ENCODE results near the gene LRRC32. TPM values are rescaled to one million over a fixed set of nuclear protein-coding genes. Genes with fewer than 3 reads are reported as not detected.

Gene LRRC32
- total RNA-seq, 1 experiment from 2014 or later: 0.46 TPM

- peaks cover 6 to 8% (median 6%) of the 10 kb centered on the region in 3 experiments; a peak in 4 of 7 replicates for H3K36me3 Mint-ChIP-seq (ENCODE audit: insufficient read depth in 1 of 3, low read depth in 3 of 3)
- H3K18ac ChIP-seq (ENCODE audit: insufficient read length, low read depth, low read length): no peak overlapping the region
- no peak overlapping the region for H2AFZ ChIP-seq (ENCODE audit: low read length)
- no peaks in the 10 kb centered on the region for H3K27me3 ChIP-seq (ENCODE audit: insufficient read depth, low read length)
- peaks cover 6% of the 10 kb centered on the region in 2 experiments for H3K9me3 Mint-ChIP-seq
- H3T11ph ChIP-seq (ENCODE audit: low read length): no peak overlapping the region
- no peak overlapping the region for H4K91ac ChIP-seq (ENCODE audit: insufficient read length, low read depth, low read length)
- H3K79me1 ChIP-seq (ENCODE audit: insufficient read depth, low read depth, low read length, poor library complexity, severe bottlenecking): no peaks in the 10 kb centered on the region
- H3K4ac ChIP-seq (ENCODE audit: low read depth, low read length): no peak overlapping the region
- peaks cover 22 to 36% of the 10 kb centered on the region in 2 experiments for H3K4me1 Mint-ChIP-seq
- no peaks in the 10 kb centered on the region; the same call in 1 of the 2 replicates for H3K4me1 ChIP-seq (ENCODE audit: insufficient read depth, low read length)
- H3K27me3 Mint-ChIP-seq (ENCODE audit: low read depth): peaks cover 2% of the 10 kb centered on the region; the same call in 1 of the 2 replicates
- no peaks in the 10 kb centered on the region for H3K9me3 ChIP-seq (ENCODE audit: control insufficient read depth, low read depth, low read length)
- no peak overlapping the region for H3K27ac ChIP-seq (ENCODE audit: insufficient read length, low read depth, low read length)
- no peak overlapping the region for H3K9ac ChIP-seq (ENCODE audit: extremely low read depth, insufficient read length, low read length)
- H3K4me3 Mint-ChIP-seq: no peak overlapping the region
- H3K23me2 ChIP-seq (ENCODE audit: insufficient read length, low read depth, low read length, poor library complexity, severe bottlenecking): peaks cover 2% of the 10 kb centered on the region
- H3K14ac ChIP-seq (ENCODE audit: insufficient read depth, low read length): no peak overlapping the region
- H3K79me2 ChIP-seq (ENCODE audit: insufficient read depth, low read length): no peaks in the 10 kb centered on the region
- TF ChIP-seq CTCF (conservative IDR thresholded peaks at IDR 0.05): no peak
- H3K23ac ChIP-seq (ENCODE audit: insufficient read length, low read depth, low read length): no peak overlapping the region
- no peak overlapping the region for H2BK5ac ChIP-seq (ENCODE audit: insufficient read length, low read length)
- no peak overlapping the region for H2BK15ac ChIP-seq (ENCODE audit: low read depth, low read length)
- no peak overlapping the region for H2BK12ac ChIP-seq (ENCODE audit: insufficient read length, low read depth, low read length)
- no peaks in the 10 kb centered on the region for H4K20me1 ChIP-seq (ENCODE audit: control insufficient read depth, insufficient read depth, insufficient read length)
- no peak overlapping the region for H2BK120ac ChIP-seq (ENCODE audit: low read depth, low read length, poor library complexity, severe bottlenecking)
- no peak overlapping the region for H3K27ac Mint-ChIP-seq
- H3K56ac ChIP-seq (ENCODE audit: insufficient read length, low read depth, low read length): no peak overlapping the region
- no peak overlapping the region for H2BK20ac ChIP-seq (ENCODE audit: low read depth, low read length, poor library complexity, severe bottlenecking)
- DNase-seq: no peak
- no CpG with 5 or more reads among the region's 4 CpGs for WGBS (ENCODE audit: extremely low coverage, insufficient read length, low lambda C conversion rate)
- no peak overlapping the region for H2AK5ac ChIP-seq (ENCODE audit: insufficient read length, low read length)
- H4K5ac ChIP-seq (ENCODE audit: insufficient read length, low read depth, low read length): no peak overlapping the region
- no peak overlapping the region for H3K4me2 ChIP-seq (ENCODE audit: insufficient read depth, insufficient read length, low read length)
- no peak overlapping the region for H4K8ac ChIP-seq (replicated peaks; ENCODE audit: insufficient read length, low read depth, low read length)
These were observed 58.3 kb downstream of the LRRC32 start for GRCh38 chr11:76612226-76612625.

All from H9 (cell line).